NCI-H2196 treated with DMSO at 0.1 percent for 48 hours (cell line): ENCODE results near the gene NFS1.

ENCODE experiments used
- DNase-seq: peaks from one replicate; lab custom pipeline; 2025; ENCODE audit not compliant: unreplicated experiment; lab: John Stamatoyannopoulos, UW

The NFS1 gene

DNA sequence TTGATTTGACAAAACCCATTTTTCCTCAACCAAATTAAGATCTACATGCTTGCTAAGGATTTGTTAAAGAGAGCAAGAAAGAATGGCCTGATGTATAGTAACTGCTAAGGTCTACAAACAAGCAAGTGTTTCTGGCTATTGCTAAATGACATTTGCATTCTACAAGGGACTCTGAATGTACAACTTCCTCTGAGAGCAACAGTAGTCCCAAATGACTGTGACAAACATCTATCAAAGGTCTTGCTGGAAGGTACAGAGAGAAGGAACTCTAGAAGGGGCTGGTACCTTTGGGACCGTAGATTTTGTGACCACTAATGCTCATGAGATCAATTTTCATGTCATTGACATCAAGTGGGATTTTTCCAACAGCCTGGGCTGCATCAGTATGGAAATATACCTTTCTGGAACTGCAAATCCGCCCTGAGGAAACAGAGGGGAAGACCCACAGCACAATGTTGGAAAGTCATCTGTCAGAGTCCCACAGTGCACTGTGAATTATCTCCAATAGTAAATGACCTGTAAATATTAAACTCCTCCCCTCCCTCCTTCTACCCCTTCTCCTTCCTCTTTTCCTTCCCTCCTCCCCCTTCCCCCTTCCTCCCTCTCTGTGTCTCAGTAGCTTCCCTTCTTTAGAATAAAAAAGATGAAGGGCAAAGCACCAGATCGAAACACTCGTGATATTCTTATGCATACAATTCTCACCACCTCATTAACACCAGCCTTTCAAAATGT, 18.5 kb downstream of the NFS1 start:
- DNase-seq: no peak

DNA sequence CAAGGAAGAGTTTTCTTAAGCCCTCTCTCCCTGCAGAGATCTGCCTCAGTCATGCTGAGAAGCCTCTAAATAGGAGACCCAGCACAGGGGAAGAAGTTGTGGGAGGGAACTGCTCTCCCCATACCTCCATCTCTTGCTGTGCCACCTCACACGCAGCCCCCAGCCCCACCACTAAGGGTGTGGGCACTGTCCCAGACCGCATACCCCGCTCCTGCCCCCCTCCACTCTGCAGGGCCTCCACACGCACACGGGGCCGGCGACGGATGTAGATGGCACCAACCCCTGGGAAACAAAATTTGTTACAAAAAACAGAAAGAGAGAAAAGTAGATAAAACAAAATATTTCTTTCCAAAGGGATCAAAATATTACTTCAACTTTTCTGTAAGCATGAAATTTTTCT, 24.2 kb downstream of the NFS1 start:
- no peak for DNase-seq

DNA sequence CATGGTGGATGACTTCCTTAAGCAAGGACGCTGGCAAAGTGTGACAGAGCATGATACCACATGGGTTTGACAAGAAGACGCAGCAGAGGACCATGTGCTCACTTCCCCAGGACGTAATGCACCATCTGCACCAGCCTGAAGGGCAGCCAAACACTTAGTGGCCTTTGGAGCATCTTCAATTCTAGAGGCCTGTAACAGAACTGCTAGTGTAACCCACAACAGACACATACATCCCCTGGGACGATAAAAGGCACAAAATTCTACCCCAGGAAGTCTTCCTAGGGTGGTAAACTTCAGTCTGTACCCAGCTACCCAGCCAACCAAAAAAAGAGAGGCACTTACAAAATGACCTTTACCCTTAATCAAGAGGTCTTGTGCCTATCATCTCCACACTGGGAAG, 25.3 kb downstream of the NFS1 start:
- DNase-seq: no peak

DNA sequence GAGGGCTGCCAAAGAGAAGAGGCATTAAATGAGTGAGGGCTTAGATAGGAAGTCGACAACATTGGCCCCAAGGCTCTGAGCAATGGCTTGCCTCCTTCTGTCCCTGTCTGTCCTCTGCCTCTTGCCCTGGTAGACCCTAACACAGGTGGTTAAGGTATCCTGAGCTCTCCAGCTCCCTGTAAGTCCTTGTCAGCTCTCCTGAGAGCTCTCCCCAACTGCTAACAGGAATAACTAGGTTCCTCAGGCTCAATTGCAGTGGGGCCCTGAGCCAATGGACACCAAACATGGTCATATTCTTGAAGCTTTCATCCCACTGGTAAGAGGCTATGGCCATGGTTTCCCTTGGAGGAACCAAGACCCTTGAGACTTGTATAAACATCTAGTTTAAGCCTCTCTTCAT, 29.5 kb downstream of the NFS1 start:
- no peak for DNase-seq

DNA sequence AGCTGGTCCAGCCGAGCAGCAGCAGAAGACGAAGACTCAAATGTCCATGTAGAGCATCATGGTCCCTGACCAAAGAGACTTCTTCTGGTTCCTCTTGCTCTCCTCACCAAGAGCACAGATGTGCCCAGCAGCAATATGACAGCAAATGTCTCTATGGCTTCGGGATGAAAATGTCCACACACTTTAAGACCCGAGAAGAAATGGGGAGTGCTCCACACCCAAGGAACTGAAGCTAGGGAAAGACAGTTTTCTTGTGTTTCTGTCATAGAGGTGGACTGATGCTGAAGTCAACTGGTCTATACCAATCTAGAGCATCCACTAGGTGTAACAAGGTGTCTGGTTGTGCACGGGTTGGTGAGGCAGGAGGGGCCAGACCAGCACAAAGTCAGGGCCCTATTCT, 29.9 kb downstream of the NFS1 start:
- no peak for DNase-seq

DNA sequence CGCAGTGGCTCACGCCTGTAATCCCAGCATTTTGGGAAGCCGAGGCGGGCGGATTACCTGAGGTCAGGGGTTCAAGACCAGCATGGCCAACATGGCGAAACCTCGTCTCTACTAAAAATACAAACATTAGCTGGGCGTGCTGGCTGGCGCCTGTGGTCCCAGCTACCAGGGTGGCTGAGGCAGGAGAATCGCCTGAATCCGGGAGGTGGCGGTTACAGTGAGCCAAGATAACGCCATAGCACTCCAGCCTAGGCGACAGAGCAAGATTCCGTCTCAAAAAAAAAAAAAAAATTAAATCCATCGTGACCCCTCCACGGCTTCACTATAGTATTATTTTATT, 33.2 kb downstream of the NFS1 start:
- no peak for DNase-seq

DNA sequence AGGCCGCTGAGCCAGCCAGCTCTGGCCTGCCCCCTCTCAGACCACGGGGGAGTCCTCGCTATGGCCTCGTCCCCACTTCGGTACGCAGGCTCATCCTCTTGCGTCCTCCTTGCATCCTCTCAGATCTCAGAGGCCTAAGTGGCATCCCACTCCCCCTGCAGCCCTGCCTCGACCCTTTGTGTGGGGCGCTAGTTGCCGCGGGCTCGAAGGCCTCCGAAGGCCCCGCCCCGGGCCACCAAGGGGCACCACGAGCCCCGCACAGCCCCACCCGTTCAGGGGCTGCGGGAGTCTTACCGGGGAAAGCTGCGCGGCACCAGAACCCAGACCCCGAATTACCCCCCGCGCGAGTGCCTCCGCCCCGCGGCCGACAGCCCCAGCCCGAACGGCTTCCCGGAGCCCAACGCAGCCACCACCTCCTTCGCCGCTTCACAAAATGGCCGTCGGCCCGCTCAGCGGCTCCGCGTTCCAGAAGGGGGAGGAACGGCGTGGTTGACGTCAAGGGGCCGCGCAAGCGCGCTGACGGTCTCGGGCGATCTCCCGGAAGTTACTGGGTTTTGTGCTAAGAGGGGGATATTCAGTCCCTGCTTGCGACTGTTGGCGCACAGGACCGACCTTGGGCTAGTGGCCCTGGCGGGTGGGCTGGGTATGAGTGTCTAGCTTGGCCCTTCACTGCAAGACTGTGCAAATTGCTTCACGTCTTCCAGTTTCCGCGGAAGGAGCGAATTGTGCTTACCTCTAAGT, 34.5 kb downstream of the NFS1 start, which contains the start of the genes CPNE1 and RBM12:
Gene CPNE1 (minus strand): TSS at position 435 of the 741 bp plus-strand sequence. CDS start 31,977 bp downstream, outside the sequence.
Gene RBM12 (minus strand): TSS at position 435 of the 741 bp plus-strand sequence. CDS start 9,578 bp downstream, outside the sequence.
- peak; percentile 97 for DNase-seq

DNA sequence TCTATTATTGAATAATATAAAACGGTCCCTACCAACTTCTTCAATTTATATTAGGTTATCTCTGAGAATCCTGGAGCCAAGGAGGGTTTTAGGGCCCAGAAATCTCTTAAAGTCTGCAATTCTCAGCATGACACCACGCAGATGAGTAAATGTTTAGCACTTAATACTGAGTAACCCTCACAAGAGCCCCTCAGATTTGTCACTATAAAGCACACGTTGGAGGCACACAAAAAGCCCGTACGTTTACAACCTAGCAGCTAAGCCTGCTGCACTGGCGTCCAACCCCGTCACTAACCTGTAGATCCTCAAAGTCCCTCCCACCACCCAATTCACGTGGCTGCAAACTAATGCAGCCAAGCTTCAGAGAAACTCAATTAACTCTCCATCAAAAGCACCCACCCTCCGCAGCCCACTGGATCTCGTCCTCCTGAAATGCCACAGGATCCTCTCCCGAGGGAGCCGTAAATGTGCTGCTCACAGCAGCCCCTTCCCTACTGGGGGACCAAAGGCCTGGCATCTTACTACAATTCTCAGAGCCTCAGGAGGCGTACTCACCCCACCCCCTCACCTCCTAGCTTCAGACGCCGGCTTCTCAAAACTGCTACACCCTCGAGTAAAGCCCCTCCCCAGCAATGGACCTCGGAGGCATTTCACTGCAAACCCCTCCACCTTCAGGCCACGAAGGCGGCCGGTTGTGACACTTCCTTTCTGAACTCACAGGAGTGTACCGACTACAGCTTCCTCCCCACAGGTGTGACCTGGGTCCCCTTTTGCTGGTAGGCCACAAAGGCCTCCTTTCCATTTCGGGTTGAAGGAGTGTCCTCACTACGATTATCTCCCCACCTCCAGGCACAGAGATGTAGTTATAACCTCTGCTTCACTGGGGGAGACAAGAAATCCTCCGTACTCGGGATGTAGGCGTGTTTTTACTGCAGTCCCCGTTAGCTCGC, 35.4 kb downstream of the NFS1 start:
- DNase-seq: no peak

DNA sequence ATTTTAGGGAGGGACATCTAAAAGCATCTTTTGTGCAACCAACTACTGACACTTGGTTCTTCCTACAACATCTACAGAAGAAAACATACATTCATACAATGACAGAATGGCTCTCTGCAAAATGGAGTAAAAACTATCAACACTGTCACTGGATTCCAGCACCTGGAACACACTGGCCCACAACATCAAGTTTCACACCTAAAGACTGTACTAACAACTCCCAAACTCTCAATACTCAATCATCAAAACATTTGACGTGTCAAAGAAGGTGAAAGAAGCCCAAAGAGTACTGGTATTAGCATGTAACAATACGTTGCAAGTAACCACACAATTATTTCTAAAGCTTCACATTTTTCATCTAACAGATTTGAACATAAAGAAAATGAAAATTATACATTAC, 36.6 kb downstream of the NFS1 start:
- no peak for DNase-seq

DNA sequence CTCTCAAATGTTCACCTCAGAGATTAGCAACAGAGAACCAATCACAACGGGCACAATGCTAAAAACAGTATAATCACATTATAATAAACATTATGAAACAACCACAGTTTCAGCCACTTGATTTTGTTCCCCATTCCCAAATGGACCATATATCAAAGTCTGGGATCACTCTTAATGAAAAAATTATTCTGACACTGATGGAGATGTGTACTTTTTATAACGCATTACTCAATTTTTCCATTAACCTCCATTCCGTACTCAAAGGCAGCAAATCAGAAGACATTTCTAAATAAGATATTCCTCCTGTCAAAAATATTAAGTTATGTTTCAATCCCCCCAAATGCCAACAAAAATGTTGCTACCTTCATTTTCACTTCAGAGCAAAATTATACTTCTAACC, 37.2 kb downstream of the NFS1 start:
- DNase-seq: no peak

DNA sequence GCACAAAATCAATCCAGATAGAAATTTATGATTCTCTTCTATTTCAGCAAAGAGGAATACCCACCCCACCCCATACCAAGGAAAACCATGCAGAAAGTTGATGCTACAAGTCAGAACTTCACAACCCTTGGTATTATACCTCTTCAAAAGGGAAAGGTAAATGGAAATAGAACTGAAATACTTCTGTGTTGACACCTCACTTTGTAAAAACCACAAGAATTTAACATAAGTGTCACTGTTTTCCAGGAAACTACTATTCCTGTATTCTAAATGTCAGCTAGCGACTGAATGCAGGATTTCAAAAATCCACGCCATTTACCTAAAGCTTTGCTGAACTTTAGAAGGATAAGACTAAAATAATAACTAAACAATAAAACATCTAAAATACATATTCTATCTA, 38.1 kb downstream of the NFS1 start:
- DNase-seq: no peak

DNA sequence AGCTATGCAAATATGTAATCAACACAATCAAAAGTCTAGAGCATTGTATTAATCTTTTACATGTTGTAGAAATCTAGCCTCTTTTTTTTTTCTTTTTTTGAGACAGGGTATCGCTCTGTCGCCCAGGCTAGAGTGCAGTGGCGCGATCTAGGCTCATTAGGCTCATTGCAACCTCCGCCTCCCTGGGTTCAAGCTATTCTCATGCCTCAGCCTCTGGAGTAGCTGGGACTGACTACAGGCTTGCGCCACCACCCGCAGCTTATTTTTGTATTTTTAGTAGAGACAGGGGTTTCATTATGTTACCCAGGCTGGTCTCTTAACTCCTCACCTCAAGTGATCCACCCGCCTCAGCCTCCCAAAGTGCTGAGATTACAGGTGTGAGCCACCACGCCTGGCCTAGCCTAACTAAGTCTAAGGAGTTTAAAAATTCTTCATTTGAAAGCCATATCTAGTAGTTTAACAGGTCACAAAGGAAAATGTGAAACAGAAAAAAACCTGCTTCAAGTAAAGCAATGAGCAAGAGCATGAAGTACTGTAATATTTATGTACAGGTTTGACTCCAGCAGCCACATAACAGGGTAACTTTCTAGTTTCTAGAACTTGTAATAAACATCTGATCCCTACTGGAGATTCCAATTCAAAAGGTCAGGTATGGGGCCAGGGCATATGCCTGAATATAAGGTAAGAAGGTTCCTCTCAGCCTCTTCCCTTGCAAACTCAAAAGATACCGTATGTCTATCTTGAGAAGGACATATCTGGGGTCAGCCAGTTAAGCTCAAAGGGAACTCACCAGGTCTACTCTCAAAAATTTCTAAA, 38.8 kb downstream of the NFS1 start:
- no peak for DNase-seq

DNA sequence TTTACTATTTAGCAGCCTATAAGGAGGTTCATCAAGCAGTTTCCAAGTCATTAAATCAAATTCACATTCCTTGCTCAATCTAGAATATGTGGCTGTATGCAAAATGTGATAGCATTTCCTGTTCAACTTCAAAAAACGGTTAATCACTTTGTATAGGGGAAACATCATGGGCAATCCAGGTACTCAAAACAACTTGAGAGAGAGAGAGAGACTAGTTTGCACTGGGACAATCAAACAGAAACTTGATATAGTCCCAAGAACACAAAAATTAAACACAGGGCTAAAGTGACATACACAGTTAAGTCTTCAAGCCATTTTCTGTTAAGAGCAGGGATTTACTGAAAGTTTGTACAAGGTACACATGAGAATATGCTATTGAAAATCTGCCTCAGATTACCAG, 41.9 kb downstream of the NFS1 start:
- no peak for DNase-seq

DNA sequence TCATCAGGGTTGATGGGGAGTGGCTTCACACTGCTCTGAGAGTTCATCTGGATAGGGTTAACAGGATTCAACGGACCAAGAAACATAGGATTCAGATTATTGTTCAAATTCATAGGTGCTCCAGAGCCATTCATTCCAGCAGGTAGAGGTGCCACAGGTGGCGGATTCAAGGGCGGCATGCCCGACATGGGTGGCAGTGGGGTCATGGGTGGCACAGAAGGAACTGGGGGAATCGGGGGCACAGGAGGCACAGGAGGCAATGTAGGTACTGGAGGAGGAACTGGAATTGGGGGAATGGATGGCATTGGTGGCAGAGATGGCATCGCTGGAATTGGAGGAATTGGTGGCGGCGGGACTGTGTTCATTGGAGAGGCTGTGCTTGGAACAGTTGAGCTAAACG, 44.7 kb downstream of the NFS1 start:
- DNase-seq: no peak

DNA sequence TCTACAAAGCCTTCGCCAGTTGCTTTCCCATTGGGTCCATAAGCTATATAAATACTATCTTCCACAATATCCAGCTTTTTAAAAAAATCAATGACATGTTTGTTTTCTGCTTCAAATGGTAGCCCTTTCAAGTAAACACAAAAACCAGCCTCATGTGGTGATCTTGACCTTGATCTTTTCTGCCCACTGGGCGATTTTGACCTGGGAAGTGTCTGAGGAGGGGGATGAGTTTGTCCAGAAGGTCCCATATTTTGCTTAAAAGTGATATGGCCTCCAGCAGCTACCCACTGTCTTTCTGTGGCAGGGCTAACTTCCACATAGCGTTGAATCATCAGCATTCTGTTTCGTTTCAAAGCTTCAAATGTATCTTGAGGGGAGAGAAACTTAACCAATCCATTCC, 45.3 kb downstream of the NFS1 start:
- DNase-seq: no peak

DNA sequence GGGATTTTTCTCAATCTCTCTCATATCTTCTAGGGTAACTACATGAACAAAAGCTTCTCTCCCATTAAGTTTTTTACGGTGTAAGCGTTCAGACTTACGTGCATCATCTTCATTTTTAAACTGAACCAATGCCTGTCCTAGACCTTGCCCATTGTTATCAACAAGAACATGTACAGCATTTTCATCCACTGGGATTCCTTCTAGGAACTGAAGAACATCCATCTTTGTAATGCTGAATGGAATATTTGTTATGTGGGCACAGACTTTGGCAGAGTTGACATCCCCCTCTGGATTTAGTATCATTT, 45.8 kb downstream of the NFS1 start:
- DNase-seq: no peak

DNA sequence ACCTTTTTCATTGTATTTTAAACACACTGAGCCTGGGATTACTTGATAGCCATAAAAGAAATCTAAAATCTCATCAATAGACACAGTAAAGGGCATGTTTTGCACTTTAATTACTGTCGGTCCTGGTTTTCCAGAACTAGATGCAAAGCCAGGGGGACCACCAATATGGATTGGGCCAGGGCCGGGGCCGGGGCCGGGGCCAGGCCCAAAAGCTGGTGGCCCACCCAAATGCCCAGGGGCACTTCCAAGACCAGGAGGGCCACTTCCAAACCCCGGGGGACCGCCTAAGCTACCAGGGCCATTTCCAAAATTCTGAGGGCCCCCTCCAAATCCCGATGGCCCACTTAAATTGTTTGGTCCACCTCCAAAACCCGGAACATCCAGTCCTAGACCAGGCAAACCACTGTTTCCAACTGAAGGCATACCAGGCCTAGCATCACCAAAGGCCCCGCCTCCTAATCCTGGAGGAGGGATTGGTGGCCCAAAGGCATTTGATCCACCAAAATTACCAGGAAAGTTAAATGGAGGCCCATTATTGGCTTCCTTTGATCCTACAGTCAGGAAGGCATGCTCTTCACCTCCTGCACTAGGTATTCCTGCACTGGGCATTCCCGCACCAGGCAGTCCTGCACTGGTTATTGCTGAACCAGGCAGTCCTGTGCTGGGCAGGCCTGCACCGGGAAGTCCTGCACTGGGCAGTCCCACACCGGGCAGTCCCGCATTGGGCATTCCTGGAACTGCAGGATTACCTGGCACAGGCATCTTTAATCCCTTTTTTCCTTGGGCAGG, 46.3 kb downstream of the NFS1 start:
- DNase-seq: no peak

DNA sequence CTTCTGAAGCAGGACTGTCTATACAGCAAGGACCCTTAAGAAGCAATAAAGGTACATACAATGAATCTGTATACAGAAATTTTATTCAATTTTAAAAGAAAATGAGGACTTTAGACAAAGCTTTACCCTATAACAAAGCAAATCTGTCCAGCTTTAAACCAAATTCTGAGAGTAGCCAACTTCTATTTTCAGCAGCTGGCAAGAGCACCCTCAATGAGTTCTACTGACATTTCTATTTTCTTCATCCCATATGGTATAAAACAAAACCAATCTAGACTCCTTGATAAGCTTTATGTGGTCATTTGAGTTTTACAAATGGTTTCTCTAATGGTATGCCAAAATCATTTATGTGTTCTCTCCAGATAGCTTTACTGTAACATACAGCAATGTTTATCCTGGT, 47.2 kb downstream of the NFS1 start:
- no peak for DNase-seq

DNA sequence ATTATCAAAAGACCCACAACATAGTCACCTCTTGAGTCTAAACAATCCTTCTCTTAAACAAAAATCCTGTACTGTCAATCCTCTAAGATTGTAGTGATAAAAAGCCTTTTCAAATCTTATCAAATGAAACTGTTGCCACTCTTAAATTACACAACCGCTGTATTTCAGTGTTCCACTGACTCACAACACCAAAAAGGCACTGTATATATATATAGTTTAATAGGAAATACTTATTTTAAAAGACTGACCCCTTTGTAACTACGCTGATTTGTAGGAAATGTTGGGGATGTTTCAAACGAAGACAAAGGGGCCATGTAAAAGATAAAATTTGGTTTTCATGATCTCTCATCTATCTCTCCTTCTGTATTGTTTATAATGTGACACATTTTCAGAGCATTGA, 48.5 kb downstream of the NFS1 start:
- no peak for DNase-seq

DNA sequence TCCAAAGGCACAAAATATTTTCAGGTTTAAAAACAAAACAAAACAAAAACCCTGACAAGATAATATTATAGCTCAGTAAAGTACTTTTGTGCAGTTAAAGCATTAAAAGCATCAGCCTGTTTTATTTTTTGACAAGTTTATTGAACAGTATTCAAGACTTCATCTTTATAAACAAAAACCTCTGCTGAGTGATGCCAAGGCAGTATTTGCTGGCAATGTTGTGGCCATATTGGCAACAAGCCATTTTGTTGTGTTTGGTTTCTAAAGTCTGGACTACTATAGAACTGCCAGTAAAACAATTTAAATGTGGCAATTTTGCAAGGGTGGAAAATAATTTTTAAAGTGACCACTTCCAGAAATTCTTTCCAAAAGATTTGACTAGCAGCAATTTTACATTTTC, 50.3 kb downstream of the NFS1 start:
- DNase-seq: no peak
